OCI-LY1 (cell line): ENCODE data around the gene SNX8.

Experiments used
- H2AFZ ChIP-seq: fragments of 200-600 bp; sonication (generic), shearing (Covaris generic); 2 replicates; pipeline ENCODE4 v1.6.0; 2014; ENCODE audit warnings: antibody characterized with exemption, mild to moderate bottlenecking, low read length
- H3F3A ChIP-seq: fragments of 200-600 bp; sonication (generic), shearing (Covaris generic); 2 replicates; pipeline ENCODE4 v1.6.0; 2014; ENCODE audit warnings: mild to moderate bottlenecking, antibody characterized with exemption, low read length, moderate library complexity; ENCODE audit not compliant: insufficient read depth
- H3K27ac ChIP-seq: fragments of 200-600 bp; sonication (generic); 2 replicates; pipeline ENCODE4 v1.5.1; 2014; ENCODE audit warnings: low read length, mixed run types, mild to moderate bottlenecking, low read depth; ENCODE audit not compliant: poor library complexity, severe bottlenecking
- H3K27me3 ChIP-seq: fragments of 200-600 bp; sonication (generic); 2 replicates; pipeline ENCODE4 v1.6.0; 2014; ENCODE audit warnings: antibody characterized with exemption, mild to moderate bottlenecking, low read length, moderate library complexity; ENCODE audit not compliant: insufficient read depth
- H3K36me3 ChIP-seq: fragments of 200-600 bp; sonication (generic); 2 replicates; pipeline ENCODE4 v1.6.1; 2014; ENCODE audit warnings: mild to moderate bottlenecking, antibody characterized with exemption, low read length, moderate library complexity, mixed read lengths; ENCODE audit not compliant: insufficient read depth
- H3K4me1 ChIP-seq: fragments of 200-600 bp; sonication (generic); 2 replicates; pipeline ENCODE4 v1.5.1; 2014; ENCODE audit warnings: mild to moderate bottlenecking, low read length, moderate library complexity; ENCODE audit not compliant: insufficient read depth, severe bottlenecking
- H3K4me2 ChIP-seq: fragments of 200-600 bp; sonication (generic), shearing (Covaris generic); 2 replicates; pipeline ENCODE4 v1.6.1; 2014; ENCODE audit warnings: low read length
- H3K4me3 ChIP-seq: fragments of 200-600 bp; sonication (generic); 2 replicates; pipeline ENCODE4 v1.5.1; 2014; ENCODE audit warnings: low read length, low read depth, mild to moderate bottlenecking, mixed read lengths; ENCODE audit not compliant: poor library complexity, severe bottlenecking
- H3K79me2 ChIP-seq: fragments of 200-600 bp; shearing (Covaris generic); 2 replicates; pipeline ENCODE4 v1.6.1; 2016; ENCODE audit warnings: mixed run types, low read length, mixed read lengths; ENCODE audit not compliant: insufficient read depth
- H3K9ac ChIP-seq: fragments of 200-600 bp; sonication (generic), shearing (Covaris generic); 2 replicates; pipeline ENCODE4 v1.6.1; 2014; ENCODE audit warnings: mild to moderate bottlenecking, low read length, mixed read lengths
- H3K9me2 ChIP-seq: fragments of 200-600 bp; sonication (generic), shearing (Covaris generic); 2 replicates; pipeline ENCODE4 v1.6.1; 2014; ENCODE audit warnings: low read depth, mild to moderate bottlenecking, low read length, mixed read lengths
- H3K9me3 ChIP-seq: fragments of 200-600 bp; shearing (Covaris generic); 2 replicates; pipeline ENCODE4 v1.6.1; 2014; ENCODE audit warnings: low read length, mixed read lengths
- H4K20me1 ChIP-seq: fragments of 200-600 bp; sonication (generic), shearing (Covaris generic); 2 replicates; pipeline ENCODE4 v1.6.0; 2016; ENCODE audit warnings: mild to moderate bottlenecking, low read length; ENCODE audit not compliant: insufficient read depth
- CTCF ChIP-seq: fragments of 200-600 bp; sonication (generic), shearing (Covaris generic); IDR thresholded peaks from 2 replicates; pipeline ENCODE4 v1.5.1; 2017; ENCODE audit warnings: mild to moderate bottlenecking, antibody characterized with exemption, low read length, moderate library complexity, mixed read lengths
- EZH2 ChIP-seq: fragments of 200-600 bp; sonication (generic), shearing (Covaris generic); IDR thresholded peaks from 2 replicates; pipeline ENCODE4 v1.8.0; 2017; ENCODE audit warnings: borderline replicate concordance, mixed run types, mild to moderate bottlenecking, antibody characterized with exemption, low read length, moderate library complexity, mixed read lengths

Gene SNX8

GRCh38 chr7:2274666-2275065, 39.6 kb downstream of the SNX8 start:
- H3K79me2 ChIP-seq = no peaks in the 10 kb centered on the region
- H3K27me3 ChIP-seq = no peaks in the 10 kb centered on the region
- H3K9ac ChIP-seq = no peak overlapping the region
- no peaks in the 10 kb centered on the region for H3K9me2 ChIP-seq
- TF ChIP-seq CTCF (no peak), EZH2 (no peak)
- H3K4me3 ChIP-seq = no peak overlapping the region
- no peaks in the 10 kb centered on the region for H3F3A ChIP-seq
- H3K9me3 ChIP-seq = no peaks in the 10 kb centered on the region
- H4K20me1 ChIP-seq = no peaks in the 10 kb centered on the region
- peaks cover 6% of the 10 kb centered on the region; the same call in 1 of the 2 replicates for H3K36me3 ChIP-seq
- no peak overlapping the region for H3K27ac ChIP-seq
- no peak overlapping the region for H2AFZ ChIP-seq
- no peak overlapping the region for H3K4me2 ChIP-seq
- H3K4me1 ChIP-seq = no peaks in the 10 kb centered on the region

DNA sequence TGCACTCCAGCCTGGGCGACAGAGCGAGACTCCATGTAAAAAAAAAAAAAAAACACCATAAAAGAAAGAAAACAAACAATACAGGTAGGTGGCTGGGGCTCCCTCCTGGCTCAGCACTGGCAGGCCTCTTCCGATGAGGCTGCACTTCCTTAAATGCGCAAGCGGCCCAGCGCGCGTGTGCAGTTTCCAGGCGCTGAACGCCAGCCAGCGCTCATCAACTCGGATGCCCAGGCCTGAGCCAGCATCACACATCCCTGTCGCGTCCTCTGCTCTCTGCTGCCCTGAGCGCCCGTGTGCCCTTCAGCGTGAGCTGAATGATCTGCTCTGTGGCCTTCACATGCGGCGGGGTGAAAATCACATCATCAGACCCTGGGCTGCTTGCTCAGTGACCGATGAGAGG, 40.4 kb downstream of the SNX8 start:
- Histone ChIP-seq H3K27ac (no peak overlapping the region), H4K20me1 (no peaks in the 10 kb centered on the region), H3K79me2 (no peaks in the 10 kb centered on the region), H3K4me1 (no peaks in the 10 kb centered on the region), H3F3A (no peaks in the 10 kb centered on the region), H3K9me2 (no peaks in the 10 kb centered on the region), H3K36me3 (peaks cover 6% of the 10 kb centered on the region; the same call in 1 of the 2 replicates), H3K27me3 (no peaks in the 10 kb centered on the region), H3K4me3 (no peak overlapping the region), H2AFZ (no peak overlapping the region), H3K9ac (no peak overlapping the region), H3K4me2 (no peak overlapping the region), H3K9me3 (no peaks in the 10 kb centered on the region)
- TF ChIP-seq EZH2 = no peak

GRCh38 chr7:2272031-2272430, 42.2 kb downstream of the SNX8 start:
- TF ChIP-seq EZH2 (no peak), CTCF (no peak)
- no peaks in the 10 kb centered on the region for H3K27me3 ChIP-seq
- no peak overlapping the region for H3K9ac ChIP-seq
- H3K9me2 ChIP-seq = no peaks in the 10 kb centered on the region
- H3K36me3 ChIP-seq = peaks cover 6% of the 10 kb centered on the region; the same call in 1 of the 2 replicates
- H3K9me3 ChIP-seq = no peaks in the 10 kb centered on the region
- H3F3A ChIP-seq = no peaks in the 10 kb centered on the region
- H3K27ac ChIP-seq = no peak overlapping the region
- no peaks in the 10 kb centered on the region for H3K4me1 ChIP-seq
- no peak overlapping the region for H3K4me3 ChIP-seq
- no peaks in the 10 kb centered on the region for H4K20me1 ChIP-seq
- H3K79me2 ChIP-seq = no peaks in the 10 kb centered on the region
- no peak overlapping the region for H2AFZ ChIP-seq
- no peak overlapping the region for H3K4me2 ChIP-seq

DNA sequence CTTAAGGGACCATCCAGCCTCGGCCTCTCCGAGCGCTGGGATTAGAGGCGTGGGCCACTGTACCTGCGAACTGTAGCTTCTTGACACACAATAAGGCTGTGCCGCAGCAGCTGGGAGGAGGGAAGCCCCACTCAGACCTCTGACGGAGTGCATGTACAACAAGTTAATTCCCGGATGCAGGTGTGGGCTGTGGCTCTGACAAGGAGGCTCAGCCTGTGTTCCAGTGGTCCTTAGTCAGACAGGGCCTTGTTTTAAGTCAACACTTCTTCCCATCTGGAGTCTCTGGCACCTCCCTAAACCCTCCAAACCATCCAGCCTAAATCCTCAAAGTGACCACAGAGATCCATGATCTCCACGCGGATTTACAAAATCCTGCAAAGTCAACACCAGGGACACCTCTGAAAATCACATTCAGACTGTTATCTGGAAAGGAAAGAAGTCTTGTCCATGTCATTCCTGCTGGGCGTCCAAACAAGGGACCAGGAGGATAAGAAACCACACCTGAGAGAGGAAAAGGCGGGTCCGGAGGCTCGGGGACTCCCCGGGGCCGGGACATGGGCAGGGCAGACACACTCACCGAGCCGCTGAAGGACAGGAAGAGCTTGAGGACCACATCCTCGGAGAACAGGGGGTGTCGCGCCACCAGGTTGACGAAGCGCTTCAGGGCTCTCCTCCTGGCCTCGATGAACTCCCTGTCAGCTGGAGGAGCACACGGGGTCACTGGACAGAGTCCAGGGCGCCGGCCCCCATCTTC, 42.8 kb downstream of the SNX8 start:
- Histone ChIP-seq H3K27me3 (no peaks in the 10 kb centered on the region), H3K9ac (no peak overlapping the region), H3K4me2 (no peak overlapping the region), H3K27ac (no peak overlapping the region), H3K9me2 (no peaks in the 10 kb centered on the region), H3F3A (no peaks in the 10 kb centered on the region), H4K20me1 (no peaks in the 10 kb centered on the region), H3K79me2 (no peaks in the 10 kb centered on the region), H3K4me1 (no peaks in the 10 kb centered on the region), H2AFZ (no peak overlapping the region), H3K9me3 (no peaks in the 10 kb centered on the region), H3K36me3 (peaks cover 6% of the 10 kb centered on the region; the same call in 1 of the 2 replicates), H3K4me3 (no peak overlapping the region)
- TF ChIP-seq EZH2 (no peak), CTCF (no peak)
